PC-9 (cell line): Measurements from ENCODE around the gene VAT1L. TPM values are rescaled to one million over a fixed set of nuclear protein-coding genes. Genes with fewer than 3 reads are reported as not detected.

ENCODE experiments used
- BruUV-seq: library from RNA; stranded (reverse); fragments of 400-500 nt; replicated peaks from 2 replicates; lab custom pipeline; 2021; lab: Mats Ljungman, UMichigan
- CTCF ChIA-PET: fragments of 300-600 bp; sonication (Branson Sonifier 250); formaldehyde crosslinking; loops from one replicate; lab custom pipeline; 2022; ENCODE audit warnings: antibody characterized with exemption; lab: Charles Lee
- POLR2A ChIA-PET: fragments of 300-600 bp; sonication (Branson Sonifier 250); formaldehyde crosslinking; loops from one replicate; lab custom pipeline; 2022; ENCODE audit warnings: antibody characterized with exemption; ENCODE audit not compliant: unreplicated experiment; lab: Charles Lee
- DNase-seq, 2 experiments: peaks; one replicate each; pipeline versions ENCODE4 v3.0.0 to v3.0.0-alpha.2; 2015 to 2022; ENCODE audit warnings: mixed read lengths in 1 of 2
- H2AFZ ChIP-seq: fragments of 200-600 bp; sonication (generic); 2 replicates; pipeline ENCODE4 v1.8.1; 2017; ENCODE audit warnings: antibody characterized with exemption
- H3F3A ChIP-seq: fragments of 200-600 bp; sonication (generic); 2 replicates; pipeline ENCODE4 v1.8.1; 2017; ENCODE audit warnings: antibody characterized with exemption, mild to moderate bottlenecking, low read depth; ENCODE audit not compliant: insufficient read depth
- H3K27ac ChIP-seq: fragments of 200-600 bp; sonication (generic); 2 replicates; pipeline ENCODE4 v1.6.1; 2016; ENCODE audit warnings: mixed run types
- H3K27me3 ChIP-seq: fragments of 200-600 bp; sonication (generic); 2 replicates; pipeline ENCODE4 v1.6.1; 2016; ENCODE audit warnings: low read depth, mixed run types; ENCODE audit not compliant: insufficient read depth
- H3K36me3 ChIP-seq: fragments of 200-600 bp; sonication (generic); 2 replicates; pipeline ENCODE4 v1.6.1; 2016; ENCODE audit warnings: low read depth, mixed run types
- H3K4me1 ChIP-seq: fragments of 200-600 bp; sonication (generic); replicated peaks from 2 replicates; pipeline ENCODE4 v1.6.1; 2016; ENCODE audit warnings: mixed run types; ENCODE audit not compliant: insufficient read depth
- H3K4me2 ChIP-seq: fragments of 200-600 bp; sonication (generic); 2 replicates; pipeline ENCODE4 v1.6.1; 2017; ENCODE audit warnings: mixed run types
- H3K4me3 ChIP-seq: fragments of 200-600 bp; sonication (generic); 2 replicates; pipeline ENCODE4 v1.6.1; 2016; ENCODE audit warnings: mixed run types
- H3K79me2 ChIP-seq: fragments of 200-600 bp; sonication (generic); 2 replicates; pipeline ENCODE4 v1.6.1; 2017; ENCODE audit warnings: low read depth, mixed run types
- H3K9me2 ChIP-seq: fragments of 200-600 bp; sonication (generic); 2 replicates; pipeline ENCODE4 v1.8.1; 2017; ENCODE audit warnings: mild to moderate bottlenecking; ENCODE audit not compliant: insufficient read depth
- H3K9me3 ChIP-seq: fragments of 200-600 bp; sonication (generic); 2 replicates; pipeline ENCODE4 v1.8.1; 2016; ENCODE audit warnings: low read depth; ENCODE audit not compliant: insufficient read depth
- H4K20me1 ChIP-seq: fragments of 200-600 bp; sonication (generic); 2 replicates; pipeline ENCODE4 v1.8.1; 2017; ENCODE audit not compliant: insufficient read depth
- CTCF ChIP-seq: fragments of 200-600 bp; sonication (generic); conservative IDR thresholded peaks from 2 replicates; pipeline ENCODE4 v1.6.1; 2017; ENCODE audit warnings: mixed run types, antibody characterized with exemption, mild to moderate bottlenecking, moderate library complexity
- EZH2 ChIP-seq: fragments of 200-600 bp; sonication (generic); IDR thresholded peaks from 2 replicates; pipeline ENCODE4 v1.8.0; 2017; ENCODE audit warnings: antibody characterized with exemption, low read depth
- intact Hi-C: fragments of 100-400 bp; cut with micrococcal nuclease; formaldehyde crosslinking; loops from one replicate; pipeline ENCODE4 v1.10.0; 2022; ENCODE audit not compliant: unreplicated experiment
- total RNA-seq: library from RNA; stranded (reverse); gene quantifications from 2 replicates; pipeline ENCODE4 v1.2.3, GENCODE V29; 2021

VAT1L gene
- total RNA-seq, 1 experiment from 2014 or later: not detected

GRCh38 chr16:77919761-77920415, 131.5 kb downstream of the VAT1L start:
- intact Hi-C loops: no loop called here
- Histone ChIP-seq H2AFZ (no peak overlapping the region), H3K36me3 (no peaks in the 10 kb centered on the region), H4K20me1 (no peaks in the 10 kb centered on the region; the same call in 1 of the 2 replicates), H3K4me1 (no peaks in the 10 kb centered on the region), H3K4me2 (no peak overlapping the region), H3K4me3 (no peak overlapping the region), H3K27ac (no peak overlapping the region), H3K79me2 (no peaks in the 10 kb centered on the region), H3K27me3 (peaks cover 84% of the 10 kb centered on the region), H3K9me2 (no peaks in the 10 kb centered on the region), H3K9me3 (no peaks in the 10 kb centered on the region), H3F3A (no peaks in the 10 kb centered on the region)
- CTCF ChIA-PET: no interaction called here
- BruUV-seq: no TSS peak
- TF ChIP-seq EZH2 (no peak), CTCF (no peak)
- DNase-seq: no peak
- POLR2A ChIA-PET: no interaction called here

GRCh38 chr16:77920984-77921383, 132.6 kb downstream of the VAT1L start:
- H3K27me3 ChIP-seq: peaks cover 83% of the 10 kb centered on the region
- no peak overlapping the region for H3K4me3 ChIP-seq
- H3K4me1 ChIP-seq: no peaks in the 10 kb centered on the region
- H3F3A ChIP-seq: no peaks in the 10 kb centered on the region
- no peaks in the 10 kb centered on the region for H3K36me3 ChIP-seq
- no peak overlapping the region for H3K27ac ChIP-seq
- DNase-seq: no peak
- no peaks in the 10 kb centered on the region for H3K9me3 ChIP-seq
- POLR2A ChIA-PET: no interaction called here
- H2AFZ ChIP-seq: no peak overlapping the region
- CTCF ChIA-PET: no interaction called here
- intact Hi-C loops: no loop called here
- no peaks in the 10 kb centered on the region for H3K9me2 ChIP-seq
- no peaks in the 10 kb centered on the region; the same call in 1 of the 2 replicates for H4K20me1 ChIP-seq
- no peak overlapping the region for H3K4me2 ChIP-seq
- no peaks in the 10 kb centered on the region for H3K79me2 ChIP-seq
- no TSS peak for BruUV-seq
- no peak for TF ChIP-seq CTCF
- TF ChIP-seq EZH2: no peak

GRCh38 chr16:77922228-77922754, 133.9 kb downstream of the VAT1L start:
- Histone ChIP-seq H4K20me1 (no peaks in the 10 kb centered on the region; the same call in 1 of the 2 replicates), H3K9me3 (no peaks in the 10 kb centered on the region), H3K27me3 (peaks cover 80% of the 10 kb centered on the region), H3K36me3 (no peaks in the 10 kb centered on the region), H3K4me2 (no peak overlapping the region), H3F3A (no peaks in the 10 kb centered on the region), H3K9me2 (no peaks in the 10 kb centered on the region), H3K4me1 (no peaks in the 10 kb centered on the region), H3K79me2 (no peaks in the 10 kb centered on the region), H3K27ac (no peak overlapping the region), H2AFZ (no peak overlapping the region), H3K4me3 (no peak overlapping the region)
- TF ChIP-seq EZH2 (no peak), CTCF (no peak)
- ChIA-PET POLR2A (no interaction called here), CTCF (no interaction called here)
- BruUV-seq: no TSS peak
- no peak for DNase-seq
- intact Hi-C loops: no loop called here
